Peyer's patch (tissue), 4 donors: ENCODE data around the gene RIPK4.

Experiments used
- CTCF ChIP-seq, 6 experiments: fragments of 450-650 bp in 4 of 6; fragments of 200-600 bp in 2 of 6; sonication (generic) in 1 of 6; IDR thresholded peaks; one replicate each; pipeline ENCODE4 v1.5.1; 2017 to 2019; ENCODE audit warnings: antibody characterized with exemption in 6 of 6, mild to moderate bottlenecking in 3 of 6, moderate library complexity in 1 of 6
- POLR2A ChIP-seq, 2 donors: fragments of 450-650 bp; IDR thresholded peaks; one replicate each; pipeline ENCODE4 v1.5.1; 2017; ENCODE audit warnings: antibody characterized with exemption in 2 of 2, mild to moderate bottlenecking in 2 of 2, moderate library complexity in 2 of 2

GRCh38 chr21:41692185-41692565 is 74.7 kb downstream of the RIPK4 start:
- TF ChIP-seq CTCF (IDR thresholded peaks at IDR 0.05) (no peak), POLR2A (IDR thresholded peaks at IDR 0.05) (no peak)
